NCI-H526 (cell line): ENCODE results near the gene TEP1.
"Not testable (repeated sequence)": the region's sequence is repeated elsewhere in the genome, so short reads cannot be mapped to it uniquely, and the experiment has no call there.

Source experiments
- DNase-seq, 2 experiments: peaks; one replicate each; lab custom pipeline; 2025; lab: John Stamatoyannopoulos, UW

Gene TEP1

GRCh38 chr14:20341032-20341431 lies 72.3 kb downstream of the TEP1 start:
- not testable (repeated sequence) for DNase-seq

GRCh38 chr14:20334017-20334416 lies 79.3 kb downstream of the TEP1 start:
- no peak for DNase-seq

GRCh38 chr14:20333494-20333841 lies 79.8 kb downstream of the TEP1 start:
- DNase-seq: no peak

- DNase-seq: peak; percentile 82 to 86
Measured at GRCh38 chr14:20332788-20333493, 80.4 kb downstream of the TEP1 start, which contains the start of gene CCNB1IP1. Gene CCNB1IP1 (minus strand): TSS chr14:20333279. CDS start chr14:20316523, 16,756 bp downstream.

- DNase-seq: peak; percentile 26 to 47
Measured at GRCh38 chr14:20332431-20332787, 80.9 kb downstream of the TEP1 start.

GRCh38 chr14:20331053-20331613 lies 82.2 kb downstream of the TEP1 start:
- DNase-seq: no peak

- DNase-seq: no peak
Measured at GRCh38 chr14:20329355-20329754, 83.9 kb downstream of the TEP1 start.

- DNase-seq: no peak
Measured at GRCh38 chr14:20328705-20329104, 84.6 kb downstream of the TEP1 start.

- DNase-seq: peak; percentile 49 to 76
Measured at GRCh38 chr14:20327005-20327869, 86.1 kb downstream of the TEP1 start.

- no peak for DNase-seq
Measured at GRCh38 chr14:20317720-20318119, 95.6 kb downstream of the TEP1 start.
